H9 (cell line): Measurements from ENCODE around the gene OR13C4. TPM values are rescaled to one million over a fixed set of nuclear protein-coding genes. Genes with fewer than 3 reads are reported as not detected.

Experiments
- DNase-seq: peaks from one replicate; pipeline ENCODE4 v3.0.0-alpha.2; 2017
- H2AFZ ChIP-seq: one replicate; pipeline ENCODE4 v1.6.1; 2013; ENCODE audit warnings: mild to moderate bottlenecking, low read length, control low read depth, moderate library complexity
- H2AK5ac ChIP-seq: 2 replicates; pipeline ENCODE4 v1.6.1; 2013; ENCODE audit warnings: low read length, control low read depth, mixed read lengths; ENCODE audit not compliant: insufficient read length
- H2BK120ac ChIP-seq: one replicate; pipeline ENCODE4 v1.6.1; 2013; ENCODE audit warnings: low read depth, mild to moderate bottlenecking, low read length, control low read depth, inconsistent platforms; ENCODE audit not compliant: poor library complexity, severe bottlenecking
- H2BK12ac ChIP-seq: 2 replicates; pipeline ENCODE4 v1.6.1; 2013; ENCODE audit warnings: low read length, control low read depth, mixed read lengths, low read depth; ENCODE audit not compliant: insufficient read length
- H2BK15ac ChIP-seq: 2 replicates; pipeline ENCODE4 v1.6.1; 2013; ENCODE audit warnings: low read depth, low read length, control low read depth
- H2BK20ac ChIP-seq: one replicate; pipeline ENCODE4 v1.6.1; 2013; ENCODE audit warnings: low read depth, mild to moderate bottlenecking, low read length, control low read depth, inconsistent platforms; ENCODE audit not compliant: poor library complexity, severe bottlenecking
- H2BK5ac ChIP-seq: 2 replicates; pipeline ENCODE4 v1.6.1; 2013; ENCODE audit warnings: low read length, control low read depth, mixed read lengths; ENCODE audit not compliant: insufficient read length
- H3K14ac ChIP-seq: 2 replicates; pipeline ENCODE4 v1.6.1; 2013; ENCODE audit warnings: low read length, control low read depth; ENCODE audit not compliant: insufficient read depth
- H3K18ac ChIP-seq: 2 replicates; pipeline ENCODE4 v1.6.1; 2013; ENCODE audit warnings: low read depth, mild to moderate bottlenecking, mixed read lengths, low read length, control low read depth; ENCODE audit not compliant: insufficient read length
- H3K23ac ChIP-seq: 2 replicates; pipeline ENCODE4 v1.6.1; 2013; ENCODE audit warnings: low read length, control low read depth, mixed read lengths, low read depth; ENCODE audit not compliant: insufficient read length
- H3K23me2 ChIP-seq: 2 replicates; pipeline ENCODE4 v1.6.1; 2013; ENCODE audit warnings: low read depth, mild to moderate bottlenecking, mixed read lengths, low read length, control low read depth; ENCODE audit not compliant: insufficient read length, poor library complexity, severe bottlenecking
- H3K27ac ChIP-seq: 2 replicates; pipeline ENCODE4 v1.5.1; 2013; ENCODE audit warnings: low read length, control low read depth, mixed read lengths, low read depth; ENCODE audit not compliant: insufficient read length
- H3K27me3 ChIP-seq: 2 replicates; pipeline ENCODE4 v1.6.1; 2013; ENCODE audit warnings: low read length, control low read depth, inconsistent platforms; ENCODE audit not compliant: insufficient read depth
- H3K4ac ChIP-seq: 2 replicates; pipeline ENCODE4 v1.6.1; 2013; ENCODE audit warnings: low read depth, mild to moderate bottlenecking, control low read depth, inconsistent platforms, low read length, moderate library complexity
- H3K4me1 ChIP-seq: 2 replicates; pipeline ENCODE4 v1.6.1; 2013; ENCODE audit warnings: low read length, control low read depth, inconsistent platforms; ENCODE audit not compliant: insufficient read depth
- H3K4me2 ChIP-seq: 2 replicates; pipeline ENCODE4 v1.6.1; 2013; ENCODE audit warnings: low read length, control low read depth, mixed read lengths; ENCODE audit not compliant: insufficient read length, insufficient read depth
- H3K56ac ChIP-seq: 2 replicates; pipeline ENCODE4 v1.6.1; 2013; ENCODE audit warnings: low read depth, mild to moderate bottlenecking, mixed read lengths, low read length, control low read depth; ENCODE audit not compliant: insufficient read length
- H3K79me1 ChIP-seq: 2 replicates; pipeline ENCODE4 v1.6.1; 2013; ENCODE audit warnings: low read depth, mild to moderate bottlenecking, moderate library complexity, low read length, control low read depth, inconsistent platforms; ENCODE audit not compliant: insufficient read depth, poor library complexity, severe bottlenecking
- H3K79me2 ChIP-seq: 2 replicates; pipeline ENCODE4 v1.6.1; 2013; ENCODE audit warnings: low read length, control low read depth, inconsistent platforms; ENCODE audit not compliant: insufficient read depth
- H3K9ac ChIP-seq: 2 replicates; pipeline ENCODE4 v1.6.1; 2013; ENCODE audit warnings: low read length, control low read depth, mixed read lengths; ENCODE audit not compliant: insufficient read length; ENCODE audit errors: extremely low read depth
- H3K9me3 ChIP-seq: one replicate; pipeline ENCODE4 v1.6.1; 2013; ENCODE audit warnings: low read depth, low read length, inconsistent platforms; ENCODE audit not compliant: control insufficient read depth
- H3T11ph ChIP-seq: one replicate; pipeline ENCODE4 v1.6.1; 2013; ENCODE audit warnings: mild to moderate bottlenecking, low read length, control low read depth, inconsistent platforms
- H4K20me1 ChIP-seq: one replicate; pipeline ENCODE4 v1.6.1; 2013; ENCODE audit not compliant: control insufficient read depth, insufficient read length, insufficient read depth
- H4K5ac ChIP-seq: 2 replicates; pipeline ENCODE4 v1.6.1; 2013; ENCODE audit warnings: low read depth, mild to moderate bottlenecking, mixed read lengths, low read length, control low read depth; ENCODE audit not compliant: insufficient read length
- H4K8ac ChIP-seq: replicated peaks from 2 replicates; pipeline ENCODE4 v1.6.1; 2013; ENCODE audit warnings: low read length, control low read depth, mixed read lengths, low read depth; ENCODE audit not compliant: insufficient read length
- H4K91ac ChIP-seq: 2 replicates; pipeline ENCODE4 v1.6.1; 2013; ENCODE audit warnings: low read depth, mild to moderate bottlenecking, moderate library complexity, mixed read lengths, low read length, control low read depth; ENCODE audit not compliant: insufficient read length
- H3K27ac Mint-ChIP-seq, 3 experiments: 2 replicates in 2 of 3; 3 replicates in 1 of 3; pipeline ENCODE4 v1.8.0; 2020 to 2021; ENCODE audit warnings: mixed read lengths in 3 of 3, mild to moderate bottlenecking in 1 of 3, moderate library complexity in 1 of 3
- H3K27me3 Mint-ChIP-seq: 2 replicates; pipeline ENCODE4 v1.8.0; 2021; ENCODE audit warnings: low read depth, mild to moderate bottlenecking, moderate library complexity, mixed read lengths
- H3K36me3 Mint-ChIP-seq, 3 experiments: 2 replicates in 2 of 3; 3 replicates in 1 of 3; pipeline ENCODE4 v1.8.0; 2020 to 2021; ENCODE audit warnings: low read depth in 3 of 3, mixed read lengths in 3 of 3; ENCODE audit not compliant: insufficient read depth in 1 of 3
- H3K4me1 Mint-ChIP-seq, 2 experiments: 2 replicates each; pipeline ENCODE4 v1.8.0; 2020; ENCODE audit warnings: mixed read lengths in 2 of 2
- H3K4me3 Mint-ChIP-seq, 2 experiments: 2 replicates in 1 of 2; 3 replicates in 1 of 2; pipeline ENCODE4 v1.8.0; 2020 to 2021; ENCODE audit warnings: mild to moderate bottlenecking in 2 of 2, mixed read lengths in 2 of 2, moderate library complexity in 1 of 2
- H3K9me3 Mint-ChIP-seq, 2 experiments: 2 replicates in 1 of 2; 3 replicates in 1 of 2; pipeline ENCODE4 v1.8.0; 2020; ENCODE audit warnings: mild to moderate bottlenecking in 2 of 2, mixed read lengths in 2 of 2, moderate library complexity in 1 of 2
- WGBS: extraction: QIAGEN DNeasy Blood & Tissue Kit; methylation state at CpG from one replicate; pipeline ENCODE4 v1.1.7; 2013; ENCODE audit warnings: missing lambda C conversion rate, low lambda C conversion rate, mixed read lengths; ENCODE audit not compliant: insufficient read length; ENCODE audit errors: extremely low coverage; 5-methylcytosine and 5-hydroxymethylcytosine counted together
- total RNA-seq: library from RNA; stranded (reverse); gene quantifications from 2 replicates; pipeline ENCODE4 v1.2.1, GENCODE V29; 2021
- TF ChIP-seq, protein P1 (sequence below): fragments of 200-600 bp; sonication (generic); conservative IDR thresholded peaks from 3 replicates; pipeline ENCODE4 v1.8.0; 2021; ENCODE audit warnings: antibody characterized with exemption, mild to moderate bottlenecking

Gene OR13C4
- total RNA-seq, 1 experiment from 2014 or later, result not detected

DNA sequence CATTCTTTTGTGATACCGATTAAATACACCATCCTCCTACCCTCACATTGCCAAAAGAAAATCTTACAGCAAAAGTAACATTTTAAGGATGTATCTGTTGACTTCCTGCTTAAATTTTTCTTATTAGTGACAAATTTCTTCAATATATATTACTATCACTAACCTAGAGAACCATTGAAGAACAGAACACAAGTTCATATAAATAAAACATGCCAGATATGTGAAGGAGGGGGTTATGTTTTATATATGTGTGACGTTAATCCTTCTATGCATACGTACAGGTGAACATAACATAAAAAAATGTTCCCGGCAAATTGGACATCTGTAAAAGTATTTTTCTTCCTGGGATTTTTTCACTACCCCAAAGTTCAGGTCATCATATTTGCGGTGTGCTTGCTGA, 23.0 kb downstream of the OR13C4 start, which contains the start of gene OR13F1:
Gene OR13F1, plus strand, starts transcription at position 301 of the 400 bp plus-strand sequence. Its CDS starts 0 bp downstream, at position 301.
- Histone ChIP-seq H3K23ac (no peak within 1 kb of the TSS), H3K4me1 (no peaks in the 10 kb centered on the region), H4K5ac (no peak within 1 kb of the TSS), H3K9me3 (no peaks in the 10 kb centered on the region), H3K27me3 (no peaks in the 10 kb centered on the region), H4K91ac (no peak within 1 kb of the TSS), H3K4me2 (no peak within 1 kb of the TSS), H2AK5ac (no peak within 1 kb of the TSS), H3K56ac (no peak within 1 kb of the TSS), H2BK12ac (no peak within 1 kb of the TSS), H2BK120ac (no peak within 1 kb of the TSS), H4K8ac (no peak within 1 kb of the TSS), H2AFZ (no peak within 1 kb of the TSS), H2BK20ac (no peak within 1 kb of the TSS), H3K18ac (no peak within 1 kb of the TSS), H4K20me1 (no peaks in the 10 kb centered on the region), H2BK15ac (no peak within 1 kb of the TSS), H3T11ph (no peak within 1 kb of the TSS), H3K14ac (no peak within 1 kb of the TSS; the same call in 1 of the 2 replicates), H3K79me1 (no peaks in the 10 kb centered on the region), H3K27ac (no peak within 1 kb of the TSS), H3K4ac (no peak within 1 kb of the TSS), H3K23me2 (no peaks in the 10 kb centered on the region), H3K79me2 (no peaks in the 10 kb centered on the region), H2BK5ac (no peak within 1 kb of the TSS), H3K9ac (no peak within 1 kb of the TSS)
- DNase-seq, result no peak
- WGBS, result no CpG with 5 or more reads among the region's 5 CpGs
- Mint-ChIP-seq H3K36me3 (no peaks in the 10 kb centered on the region), H3K9me3 (no peaks in the 10 kb centered on the region; a peak in 1 of 5 replicates), H3K27me3 (no peaks in the 10 kb centered on the region; the same call in 1 of the 2 replicates), H3K4me3 (no peak within 1 kb of the TSS), H3K27ac (no peak within 1 kb of the TSS), H3K4me1 (no peaks in the 10 kb centered on the region)
- TF ChIP-seq, protein P1, sequence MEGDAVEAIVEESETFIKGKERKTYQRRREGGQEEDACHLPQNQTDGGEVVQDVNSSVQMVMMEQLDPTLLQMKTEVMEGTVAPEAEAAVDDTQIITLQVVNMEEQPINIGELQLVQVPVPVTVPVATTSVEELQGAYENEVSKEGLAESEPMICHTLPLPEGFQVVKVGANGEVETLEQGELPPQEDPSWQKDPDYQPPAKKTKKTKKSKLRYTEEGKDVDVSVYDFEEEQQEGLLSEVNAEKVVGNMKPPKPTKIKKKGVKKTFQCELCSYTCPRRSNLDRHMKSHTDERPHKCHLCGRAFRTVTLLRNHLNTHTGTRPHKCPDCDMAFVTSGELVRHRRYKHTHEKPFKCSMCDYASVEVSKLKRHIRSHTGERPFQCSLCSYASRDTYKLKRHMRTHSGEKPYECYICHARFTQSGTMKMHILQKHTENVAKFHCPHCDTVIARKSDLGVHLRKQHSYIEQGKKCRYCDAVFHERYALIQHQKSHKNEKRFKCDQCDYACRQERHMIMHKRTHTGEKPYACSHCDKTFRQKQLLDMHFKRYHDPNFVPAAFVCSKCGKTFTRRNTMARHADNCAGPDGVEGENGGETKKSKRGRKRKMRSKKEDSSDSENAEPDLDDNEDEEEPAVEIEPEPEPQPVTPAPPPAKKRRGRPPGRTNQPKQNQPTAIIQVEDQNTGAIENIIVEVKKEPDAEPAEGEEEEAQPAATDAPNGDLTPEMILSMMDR, result no peak
